Kasumi-1 (cell line): ENCODE data around the gene TUBGCP2.
A peak's percentile ranks its signal among the peaks of the same experiment; 100 is the strongest.

Source experiments
- DNase-seq, 2 experiments: peaks; one replicate each; lab custom pipeline; 2025; lab: John Stamatoyannopoulos, UW

TUBGCP2 gene

GRCh38 chr10:133306097-133306476 is 2.6 kb downstream of the TUBGCP2 start:
- no peak for DNase-seq

- DNase-seq, result no peak
These were observed 5.5 kb downstream of the TUBGCP2 start for GRCh38 chr10:133303206-133303605.

DNA sequence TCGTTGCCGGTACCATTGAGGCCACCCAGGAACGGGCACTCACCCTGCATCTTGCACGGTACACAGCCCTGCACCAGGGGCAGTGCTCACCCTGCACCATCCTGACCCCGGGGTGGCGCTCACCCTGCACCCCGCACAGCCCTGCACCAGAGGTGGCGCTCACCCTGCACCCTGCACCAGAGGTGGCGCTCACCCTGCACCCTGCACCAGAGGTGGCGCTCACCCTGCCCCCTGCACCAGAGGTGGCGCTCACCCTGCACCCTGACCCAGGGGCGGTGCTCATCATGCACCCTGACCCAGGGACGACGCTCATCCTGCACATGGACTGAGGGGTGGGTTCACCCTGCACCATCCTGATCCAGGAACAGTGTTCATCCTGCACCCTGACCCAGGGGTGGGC is 6.4 kb downstream of the TUBGCP2 start:
- no peak for DNase-seq

GRCh38 chr10:133299738-133300137 is 8.9 kb downstream of the TUBGCP2 start:
- no peak for DNase-seq

- DNase-seq, result no peak
These were observed 9.4 kb downstream of the TUBGCP2 start for GRCh38 chr10:133299224-133299623.

DNA sequence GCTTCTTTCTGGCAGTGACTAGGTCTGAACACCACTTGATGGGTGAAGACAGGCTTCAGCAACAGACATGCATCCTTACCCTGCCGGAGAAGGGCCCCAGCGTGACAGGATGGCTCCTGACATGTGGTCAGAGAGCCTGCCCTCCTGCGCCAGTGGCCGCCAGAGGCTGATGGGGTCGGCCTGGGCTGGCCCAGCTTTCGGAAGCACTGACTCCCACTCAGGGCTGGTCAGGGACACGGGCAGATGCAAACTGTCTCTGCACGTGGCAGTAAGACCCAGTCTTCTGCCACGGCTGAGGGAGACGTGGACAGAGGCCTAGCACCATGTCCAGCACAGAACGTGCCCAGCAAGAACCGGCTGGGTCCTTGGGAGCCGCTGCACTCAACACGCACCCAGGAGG is 10.2 kb downstream of the TUBGCP2 start:
- no peak for DNase-seq

GRCh38 chr10:133297504-133297903 is 11.2 kb downstream of the TUBGCP2 start:
- DNase-seq, result no peak

DNA sequence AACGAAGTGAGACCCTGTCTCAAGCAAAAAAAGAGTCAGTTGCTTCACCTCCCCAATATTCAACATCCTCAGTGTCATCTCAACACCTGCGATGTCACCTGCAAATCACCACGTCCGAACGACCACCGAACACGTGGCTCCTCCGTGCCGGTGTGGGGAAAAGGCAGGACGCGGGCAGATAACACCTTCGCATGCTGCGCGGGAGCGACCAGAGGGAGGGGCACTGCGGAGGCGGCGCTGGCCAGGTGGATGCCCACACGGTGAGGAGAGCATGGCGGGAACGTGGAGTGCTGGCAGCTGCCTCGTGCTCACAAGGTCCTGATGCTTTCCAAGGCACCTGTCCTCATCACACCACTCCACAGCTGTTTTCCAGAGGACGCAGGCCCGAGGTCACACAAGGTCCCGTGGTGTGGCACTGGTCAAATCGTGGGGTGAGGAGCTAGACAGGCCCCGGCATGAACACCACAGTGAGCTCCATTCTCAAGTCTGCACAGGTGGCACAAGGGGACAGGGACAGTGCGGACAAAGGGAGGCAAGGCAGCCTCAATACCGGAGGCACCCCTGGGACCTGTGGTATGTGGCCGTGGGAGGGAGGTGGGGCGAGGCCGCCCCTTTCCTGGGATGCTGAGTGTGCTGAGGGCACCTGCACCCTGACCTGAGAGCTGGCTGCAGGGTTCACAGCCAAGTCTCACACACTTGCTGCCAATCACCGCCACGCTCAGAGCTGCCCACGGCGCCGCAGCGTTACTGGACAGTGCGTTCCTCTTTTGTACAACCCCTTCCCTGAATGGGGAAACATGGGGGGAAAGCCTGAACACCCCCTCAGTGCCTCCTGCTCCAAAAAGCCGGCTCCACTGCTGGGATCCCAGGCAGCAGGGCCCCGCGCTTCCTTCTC is 13.0 kb downstream of the TUBGCP2 start:
- DNase-seq, result no peak

GRCh38 chr10:133294189-133294588 is 14.5 kb downstream of the TUBGCP2 start:
- no peak for DNase-seq

GRCh38 chr10:133293810-133294119 is 14.9 kb downstream of the TUBGCP2 start:
- no peak for DNase-seq

DNA sequence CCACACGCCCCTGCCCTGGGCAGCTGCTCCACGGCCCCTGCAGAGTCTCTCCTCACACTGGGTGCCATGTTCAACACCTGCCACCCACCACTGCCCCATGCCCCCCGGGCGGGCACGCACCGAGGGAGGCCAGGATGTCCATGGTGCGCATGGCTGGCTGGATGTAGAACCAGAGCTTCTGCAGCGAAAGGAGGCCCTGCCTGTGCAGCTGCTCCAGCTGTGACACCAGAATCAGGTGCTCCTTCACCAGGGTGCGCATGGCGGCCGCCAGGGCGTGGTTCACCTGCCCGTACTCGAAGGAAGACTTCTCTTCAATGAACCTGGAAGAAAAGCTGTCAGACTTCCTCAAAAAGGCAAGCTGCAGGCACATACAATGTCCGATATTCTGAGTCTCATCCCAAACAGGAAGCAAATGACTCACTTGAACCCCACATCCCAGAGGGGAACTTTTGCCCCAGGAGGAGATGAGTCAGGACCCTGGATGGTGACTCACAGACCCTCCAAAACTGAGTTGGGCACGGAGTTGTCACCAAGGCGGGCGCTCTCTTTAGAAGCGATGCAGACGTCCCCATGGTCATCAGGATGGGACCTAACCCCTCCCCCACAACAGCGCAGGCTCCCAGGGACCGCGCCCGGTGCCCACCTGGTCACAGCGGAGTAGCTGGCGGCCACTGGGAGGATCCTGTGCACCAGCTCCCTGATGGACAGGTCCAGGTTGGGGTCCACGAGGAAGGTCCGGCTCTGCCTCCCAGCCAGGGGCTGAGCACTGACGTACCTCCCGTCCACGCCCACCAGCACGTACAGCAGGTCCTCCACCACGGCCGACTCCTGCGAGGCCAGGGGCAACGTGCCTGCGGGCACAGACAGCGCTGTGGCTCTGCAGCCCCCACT is 15.5 kb downstream of the TUBGCP2 start:
- DNase-seq, result peak; percentile 73 to 74

DNA sequence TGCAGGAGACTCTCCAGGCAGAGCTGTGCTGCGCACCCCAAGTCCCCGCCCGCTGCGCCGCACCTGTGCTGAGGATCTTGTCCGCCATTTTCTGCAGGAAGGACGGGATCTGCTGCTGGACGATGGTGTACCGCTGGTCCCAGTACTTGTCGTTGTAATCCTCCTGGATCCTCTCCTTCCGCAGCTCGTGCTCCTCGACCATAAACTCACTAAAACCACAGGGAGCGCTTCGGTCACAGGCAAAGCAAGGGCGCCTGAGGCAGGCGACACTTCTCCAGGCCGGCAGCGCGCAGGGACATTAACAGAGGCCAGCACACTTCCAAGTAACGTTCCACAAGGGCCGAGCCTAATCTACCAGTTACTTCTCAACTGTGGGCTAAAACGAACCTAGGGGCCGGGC is 18.9 kb downstream of the TUBGCP2 start:
- DNase-seq, result no peak

GRCh38 chr10:133287832-133288500 is 20.7 kb downstream of the TUBGCP2 start:
- no peak for DNase-seq

DNA sequence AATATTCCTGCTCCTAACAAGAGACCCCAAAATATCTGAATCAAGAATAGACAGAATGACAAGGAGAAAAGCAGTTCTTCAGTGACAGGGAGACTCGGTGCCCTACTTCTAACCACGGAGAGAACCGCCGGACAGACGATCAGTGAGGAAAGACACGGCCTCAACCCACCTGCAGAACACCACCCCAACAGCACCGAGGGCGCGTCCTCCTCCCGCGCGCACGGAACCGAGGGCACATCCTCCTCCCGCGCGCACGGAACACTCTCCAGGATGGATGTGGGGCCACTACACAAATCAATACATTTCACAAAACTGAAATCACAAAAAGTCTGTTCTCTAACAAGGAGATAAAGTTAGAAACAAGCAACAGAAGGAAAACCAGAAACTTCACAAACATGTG is 22.3 kb downstream of the TUBGCP2 start:
- no peak for DNase-seq

GRCh38 chr10:133285217-133285616 is 23.5 kb downstream of the TUBGCP2 start:
- DNase-seq, result no peak

DNA sequence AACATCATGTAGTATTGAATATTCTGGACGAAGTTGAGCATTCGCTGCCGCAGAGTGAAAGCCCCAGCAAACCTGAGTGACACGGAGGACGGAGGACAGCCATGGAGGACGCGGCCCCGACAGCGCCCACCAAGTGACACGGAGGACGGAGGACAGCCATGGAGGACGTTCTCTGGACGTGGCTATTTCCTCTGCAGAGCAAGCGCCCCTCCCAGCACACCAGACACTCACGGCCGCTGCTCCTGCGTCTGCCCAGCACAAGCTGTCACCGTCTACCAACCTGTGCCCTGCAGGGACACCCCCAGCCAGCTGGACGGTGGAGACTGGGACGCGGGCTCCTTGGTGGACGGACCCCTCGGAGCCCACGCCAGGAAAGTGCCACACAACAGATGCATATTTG is 24.7 kb downstream of the TUBGCP2 start:
- DNase-seq, result no peak

DNA sequence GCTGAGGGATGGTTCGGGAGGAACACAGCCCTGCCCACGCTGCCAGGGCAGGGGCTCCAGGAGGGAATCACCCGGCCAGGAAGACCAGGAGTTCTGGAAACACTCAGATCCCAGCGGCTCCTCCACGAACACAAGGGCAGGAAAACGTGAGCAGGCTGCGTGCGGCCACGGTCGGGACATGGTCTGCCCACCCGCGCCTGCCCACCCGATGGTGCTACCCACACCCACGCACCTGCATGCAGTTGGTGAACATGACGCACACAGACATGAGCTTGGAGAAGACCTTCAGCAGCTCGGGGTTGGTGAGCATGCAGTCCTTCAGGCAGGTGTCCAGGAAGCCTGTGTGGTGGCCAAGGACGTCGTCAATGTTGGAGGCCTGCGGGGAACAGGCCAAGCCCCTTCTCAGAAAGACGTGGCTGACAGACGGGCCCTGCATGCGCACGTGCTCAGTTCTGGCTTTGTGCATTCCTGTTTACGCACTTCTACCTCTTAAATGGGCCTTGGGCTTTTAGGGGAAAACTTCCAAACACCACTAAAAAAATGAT is 25.8 kb downstream of the TUBGCP2 start:
- no peak for DNase-seq

- DNase-seq, result no peak
These were observed 26.9 kb downstream of the TUBGCP2 start for GRCh38 chr10:133281628-133282372.

DNA sequence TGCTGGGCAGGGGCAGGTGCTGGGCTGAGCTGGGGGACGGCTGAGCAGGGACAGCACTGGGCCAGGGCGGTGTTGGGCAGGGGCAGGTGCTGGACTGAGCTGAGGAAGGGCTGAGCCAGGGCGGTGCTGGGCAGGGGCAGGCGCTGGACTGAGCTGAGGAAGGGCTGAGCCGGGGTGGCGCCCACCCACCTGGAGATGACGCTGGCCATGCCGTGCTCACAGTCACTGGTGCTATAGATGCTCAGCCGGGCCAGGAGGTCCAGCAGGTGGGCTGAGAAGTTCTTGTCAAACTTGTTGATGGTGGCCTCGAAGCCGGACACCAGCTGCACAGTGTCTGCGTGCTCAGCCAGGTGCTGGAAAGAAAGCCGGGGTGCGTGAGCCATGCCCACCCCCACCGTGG is 27.6 kb downstream of the TUBGCP2 start:
- DNase-seq, result no peak

DNA sequence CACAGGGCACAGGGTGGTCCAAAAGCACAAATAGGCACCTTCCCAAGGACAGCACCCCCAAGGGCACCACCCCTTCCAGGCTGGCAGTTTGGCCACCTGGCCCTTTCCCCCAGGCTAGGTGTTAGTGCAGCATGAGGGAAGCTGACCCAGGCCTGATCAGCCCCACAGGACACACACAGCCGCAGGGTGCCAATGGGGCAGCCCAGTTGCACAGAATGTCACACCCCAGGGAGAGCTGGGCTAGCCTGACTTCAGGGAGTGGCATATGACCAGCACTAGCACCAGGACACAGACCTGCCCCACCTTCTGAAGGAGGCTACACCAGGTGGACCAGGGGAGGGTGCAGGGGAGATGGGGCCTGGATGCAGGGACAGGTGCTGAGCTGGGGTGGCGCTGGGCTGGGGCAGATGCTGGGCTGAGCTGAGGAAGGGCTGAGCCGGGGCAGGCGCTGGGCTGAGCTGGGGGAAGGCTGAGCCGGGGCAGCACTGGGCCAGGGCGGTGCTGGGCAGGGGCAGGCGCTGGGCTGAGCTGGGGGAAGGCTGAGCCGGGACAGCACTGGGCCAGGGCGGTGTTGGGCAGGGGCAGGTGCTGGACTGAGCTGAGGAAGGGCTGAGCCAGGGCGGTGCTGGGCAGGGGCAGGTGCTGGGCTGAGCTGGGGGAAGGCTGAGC is 28.1 kb downstream of the TUBGCP2 start:
- no peak for DNase-seq
